Left renal cortex interstitium (tissue), 4 donors: ENCODE data around the gene CNTN5. TPM values are rescaled to one million over a fixed set of nuclear protein-coding genes. Genes with fewer than 3 reads are reported as not detected.
"Not testable (repeated sequence)": the region's sequence is repeated elsewhere in the genome, so short reads cannot be mapped to it uniquely, and the experiment has no call there.

Source experiments
- DNase-seq, 4 donors: peaks; one replicate each; pipeline ENCODE4 v3.0.0-alpha.2; 2013; ENCODE audit warnings: low read depth in 4 of 4, low spot score in 2 of 4, missing footprints in 1 of 4
- polyA plus RNA-seq, 4 donors: library from polyadenylated mRNA; unstranded; fragments of 120-200 nt; gene quantifications; one replicate each; pipeline ENCODE4 v1.2.1, GENCODE V29; 2013; ENCODE audit not compliant: insufficient read length in 4 of 4

The CNTN5 gene
- polyA plus RNA-seq, 4 donors, result 19.3 to 23.3 (median 20.7) TPM

DNA sequence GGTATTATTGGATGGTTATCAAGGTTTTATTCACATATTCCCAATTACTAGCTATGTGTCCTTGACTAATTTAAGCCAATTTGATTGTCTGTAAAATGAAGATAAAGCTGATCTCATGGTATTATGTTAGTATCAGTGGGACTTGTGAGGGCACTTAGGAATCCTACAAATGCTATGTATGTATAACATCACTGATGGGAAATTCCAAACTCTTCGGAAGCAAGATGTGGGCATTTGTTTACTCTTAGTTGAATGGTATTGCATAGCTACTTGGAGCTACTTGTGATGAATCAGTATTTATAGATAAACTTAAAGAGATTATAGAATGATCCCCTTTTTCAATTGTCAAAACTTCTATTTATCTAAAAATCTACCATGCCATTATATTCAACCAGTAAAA, 239.9 kb downstream of the CNTN5 start:
- DNase-seq, result no peak

DNA sequence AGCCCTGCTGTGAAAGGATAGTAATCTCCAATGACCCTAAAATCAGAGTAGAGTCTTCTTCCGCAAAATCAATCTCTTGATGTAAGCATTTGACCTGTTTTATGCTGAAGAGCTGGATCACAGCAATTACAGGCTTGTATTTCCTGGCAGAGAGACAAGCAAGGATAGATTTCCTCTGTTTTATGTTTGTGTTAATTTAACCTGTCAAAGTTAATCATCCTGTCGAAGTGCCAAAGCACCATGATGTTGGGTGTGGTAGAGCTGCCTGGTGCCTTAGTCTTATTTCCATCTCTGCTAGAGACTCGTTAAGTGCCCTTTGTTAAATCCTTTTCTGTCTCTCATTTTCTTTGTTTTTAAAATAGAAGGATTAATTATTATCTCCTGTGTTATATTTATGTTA, 248.1 kb downstream of the CNTN5 start:
- DNase-seq, result peak in 2 of 4 donors; percentile 8 to 11

DNA sequence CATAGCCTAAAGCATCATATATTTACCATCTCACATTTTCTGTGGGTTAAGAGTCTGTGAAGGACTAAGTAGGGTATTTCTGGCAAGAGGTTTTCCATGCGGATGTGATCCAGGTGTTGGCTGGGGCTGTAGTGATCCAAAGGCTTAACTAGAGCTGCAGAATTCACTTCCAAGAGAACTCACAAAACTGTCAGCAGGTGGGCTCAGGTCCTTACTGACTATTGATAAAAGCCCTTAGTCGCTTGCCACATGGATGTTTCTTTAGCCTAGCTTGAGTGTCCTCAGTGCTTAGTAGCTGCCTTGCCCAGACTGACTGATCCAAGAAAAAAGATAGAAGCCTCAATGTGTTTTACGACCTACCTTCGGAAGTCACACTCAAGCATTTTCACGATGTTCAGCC, 250.8 kb downstream of the CNTN5 start:
- no peak for DNase-seq

DNA sequence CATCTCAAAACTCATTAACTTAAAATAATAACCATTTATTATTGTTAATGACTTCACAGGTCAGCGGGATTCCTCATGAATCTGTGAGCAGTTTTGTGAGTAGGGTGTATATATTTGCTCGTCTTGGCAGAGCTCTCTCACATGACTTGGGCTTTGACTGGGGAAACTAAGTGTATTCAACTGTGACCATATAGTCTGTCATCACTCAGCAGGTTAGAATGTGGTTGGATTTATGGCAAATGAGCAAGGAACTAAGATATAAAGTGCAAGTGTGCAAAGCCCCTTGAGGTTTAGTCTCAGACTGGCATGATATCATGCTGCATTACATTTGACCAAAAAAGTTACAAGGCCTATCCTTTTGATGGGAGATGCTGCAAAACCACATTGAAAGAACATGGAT, 254.8 kb downstream of the CNTN5 start:
- no peak for DNase-seq

DNA sequence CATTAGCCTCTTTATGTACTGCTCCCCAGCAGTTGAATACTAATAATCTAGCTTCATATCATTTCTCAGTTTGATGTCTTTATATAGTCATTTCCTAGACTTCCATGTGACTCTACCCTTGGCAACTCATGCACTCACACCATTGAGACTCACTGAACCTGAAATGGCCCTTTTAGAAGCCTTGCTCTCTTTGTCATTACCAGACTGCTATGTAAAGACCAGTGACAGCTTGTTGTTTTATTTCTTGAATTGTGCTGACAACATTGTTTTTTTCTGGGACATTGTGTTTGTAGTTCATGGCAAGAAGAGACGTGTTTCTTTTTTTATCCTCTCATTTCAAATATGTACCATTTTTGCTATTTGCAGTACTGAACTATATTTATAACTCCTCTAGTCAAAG, 256.5 kb downstream of the CNTN5 start:
- peak in 1 of 4 donors; percentile 1 for DNase-seq

DNA sequence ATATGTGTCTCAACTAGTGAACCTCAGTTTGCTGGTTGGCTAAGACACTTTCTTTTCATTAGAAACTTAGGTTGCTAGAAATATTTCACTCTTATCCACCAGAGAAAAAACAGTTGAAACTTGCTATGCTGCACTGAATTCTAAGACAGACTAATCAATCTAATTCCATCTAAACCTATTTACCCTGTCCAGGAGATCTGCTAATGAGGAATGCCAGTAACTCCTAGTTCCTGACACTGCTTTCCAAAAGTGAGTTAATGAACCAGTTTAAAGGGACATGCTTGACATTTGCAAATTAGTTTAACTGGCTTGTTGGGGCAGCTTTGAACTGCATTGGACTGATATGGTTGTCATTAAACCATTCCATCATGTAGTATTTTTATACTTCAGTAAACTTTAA, 258.5 kb downstream of the CNTN5 start:
- DNase-seq, result no peak

DNA sequence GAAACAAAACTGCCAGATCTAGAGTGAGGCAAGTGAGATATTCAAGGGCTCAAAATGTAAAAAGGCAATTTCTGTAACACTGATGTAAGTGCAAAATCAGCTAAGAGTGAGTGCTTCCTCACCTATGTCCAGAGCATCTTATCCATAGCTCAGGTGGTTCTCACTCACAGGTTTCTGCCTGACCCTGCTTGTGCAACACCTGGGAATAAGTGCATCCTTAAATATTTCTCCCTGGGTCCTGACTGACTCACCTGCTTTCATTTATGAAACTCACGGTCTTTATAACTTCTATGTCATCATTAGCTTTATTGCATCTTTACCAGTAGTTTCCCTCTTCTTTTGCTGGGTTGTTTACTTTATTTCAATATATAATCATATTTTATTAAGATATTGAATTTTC, 260.6 kb downstream of the CNTN5 start:
- no peak for DNase-seq

DNA sequence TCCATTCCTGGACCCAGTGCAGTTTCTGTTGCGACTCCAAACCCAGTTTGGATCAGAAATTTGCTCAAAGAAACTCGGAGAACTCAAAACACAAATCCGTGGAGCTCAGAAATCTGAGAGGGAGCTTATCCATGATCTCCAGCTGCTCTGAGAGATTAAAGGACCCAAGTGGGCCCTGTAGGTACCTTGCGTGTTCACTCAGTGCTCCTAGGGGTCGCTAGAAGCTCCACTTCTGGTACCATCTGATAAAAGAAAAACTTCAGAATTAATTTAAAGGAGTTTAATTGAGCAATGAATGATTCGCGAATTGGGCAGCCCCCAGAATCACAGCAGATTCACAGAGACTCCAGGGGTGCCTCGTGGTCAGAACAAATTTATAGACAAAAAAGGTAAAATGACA, 277.2 kb downstream of the CNTN5 start:
- DNase-seq, result not testable (repeated sequence)

DNA sequence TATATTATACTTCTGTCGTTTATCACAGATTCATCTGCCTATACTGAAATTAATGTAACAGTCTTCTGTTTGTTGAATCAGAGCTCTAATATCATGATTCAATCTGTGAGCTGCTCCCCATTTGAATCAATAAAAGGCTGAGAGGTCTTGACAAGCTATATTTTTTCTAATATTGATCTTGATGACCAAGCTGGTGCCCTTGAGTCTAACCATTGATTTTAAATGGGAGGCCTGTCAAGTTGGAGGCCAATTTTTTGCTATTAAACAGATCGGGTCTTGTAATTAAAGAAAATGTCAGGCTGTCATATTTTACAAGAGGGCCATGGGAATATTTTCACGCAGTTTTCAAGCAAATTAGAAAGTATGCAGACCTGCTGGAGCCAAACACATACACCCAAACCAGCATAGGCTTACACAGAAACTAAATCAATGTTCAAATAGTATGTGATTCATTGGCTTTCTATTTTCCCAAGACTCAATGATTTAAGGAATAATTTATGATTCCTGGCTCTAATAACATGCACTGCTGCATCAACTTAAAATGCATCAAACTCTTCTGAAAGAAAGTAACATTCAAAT, 286.9 kb downstream of the CNTN5 start:
- DNase-seq, result no peak

DNA sequence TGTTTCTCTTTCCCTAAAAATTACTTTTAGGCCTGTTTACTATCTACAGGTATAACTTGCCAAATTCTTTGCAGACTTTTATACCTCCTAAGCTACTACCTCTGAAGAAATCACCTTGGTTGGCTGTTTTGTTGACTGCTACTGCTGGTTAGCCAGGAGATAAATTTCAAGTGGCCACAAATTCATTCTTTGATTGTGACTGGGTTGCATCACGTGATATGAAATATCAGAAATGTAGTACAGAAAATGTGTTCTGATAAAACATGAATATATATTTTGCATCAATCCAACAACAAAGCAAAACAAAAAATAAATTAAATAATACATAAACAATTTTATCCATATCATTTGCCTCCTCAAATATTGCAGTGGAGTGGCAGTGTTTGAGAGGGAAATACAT, 291.1 kb downstream of the CNTN5 start:
- no peak for DNase-seq

DNA sequence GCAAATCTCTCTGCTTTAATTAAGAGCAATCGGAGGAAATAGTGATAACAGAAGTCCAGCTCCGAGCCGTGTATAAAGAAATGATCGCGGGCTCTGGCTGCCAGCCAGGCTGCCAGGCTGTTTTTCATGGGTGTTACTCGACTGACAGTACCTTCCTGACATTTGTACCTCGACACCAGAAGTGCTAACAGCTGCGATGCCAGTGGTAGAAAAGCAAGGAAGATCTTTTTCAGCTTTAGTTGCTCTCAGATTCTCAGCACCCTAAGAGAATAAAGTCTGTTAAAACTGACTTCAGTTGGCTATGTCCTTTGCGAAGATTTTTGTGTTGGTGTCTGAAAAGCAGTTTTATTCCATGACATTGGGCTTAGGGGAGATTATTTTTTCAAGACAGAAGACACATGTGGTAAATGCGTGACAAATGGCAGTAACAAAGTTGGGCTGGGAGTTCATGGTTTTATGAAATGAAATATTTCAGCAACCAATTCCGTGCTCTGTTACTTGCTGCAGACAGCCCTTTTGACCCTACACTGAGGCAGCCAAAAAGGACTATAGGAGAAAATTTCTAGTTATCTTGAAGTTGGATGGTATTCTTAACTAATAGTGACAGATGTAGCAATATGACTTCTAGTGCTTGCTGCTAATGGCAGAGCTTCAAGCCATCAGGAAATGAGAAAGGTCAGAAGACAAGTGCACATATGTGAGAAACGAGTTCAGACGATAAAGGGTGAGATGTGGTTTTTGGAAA, 296.2 kb downstream of the CNTN5 start:
- no peak for DNase-seq

DNA sequence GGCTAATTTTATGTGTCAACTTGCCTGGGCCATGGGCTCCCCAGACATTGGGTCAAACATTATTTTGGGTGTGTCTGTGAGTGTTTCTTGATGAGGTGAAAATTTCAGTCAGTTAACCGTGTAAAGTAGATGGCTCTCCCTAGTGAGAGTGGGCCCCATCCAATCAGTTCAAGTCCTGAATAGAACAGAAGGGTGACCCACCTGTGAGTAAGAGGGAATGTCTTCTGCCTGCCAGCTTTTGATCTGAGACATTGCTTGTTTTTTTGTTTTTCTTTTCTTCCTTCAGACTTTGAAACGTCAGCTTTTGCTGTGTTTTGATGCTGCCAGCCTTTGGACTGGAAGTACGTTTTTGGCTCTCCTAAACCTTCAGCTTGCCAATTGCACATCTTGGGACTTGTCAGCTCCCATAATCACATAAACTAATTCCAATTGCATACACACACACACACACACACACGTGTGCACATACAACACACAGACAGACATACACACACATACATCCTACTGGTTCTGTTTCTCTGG, 300.1 kb downstream of the CNTN5 start:
- no peak for DNase-seq

DNA sequence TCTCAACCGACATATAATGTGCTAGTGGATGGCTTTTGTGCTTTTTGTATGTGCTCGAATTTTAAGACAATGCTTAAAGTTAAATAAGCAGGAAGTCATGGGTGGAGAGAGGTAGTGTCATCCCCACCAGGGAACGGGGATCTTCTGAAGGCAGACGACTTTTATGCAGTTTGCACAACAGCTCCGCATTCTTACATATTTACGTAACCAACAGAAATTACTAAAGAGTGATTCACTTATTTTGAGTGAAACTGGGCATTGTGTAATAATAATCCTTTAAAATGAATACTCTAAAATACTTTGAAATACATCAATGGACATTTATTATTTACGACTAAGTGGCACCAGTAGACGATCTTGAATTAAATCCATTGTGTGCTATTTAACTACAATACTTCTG, 305.1 kb downstream of the CNTN5 start:
- no peak for DNase-seq

DNA sequence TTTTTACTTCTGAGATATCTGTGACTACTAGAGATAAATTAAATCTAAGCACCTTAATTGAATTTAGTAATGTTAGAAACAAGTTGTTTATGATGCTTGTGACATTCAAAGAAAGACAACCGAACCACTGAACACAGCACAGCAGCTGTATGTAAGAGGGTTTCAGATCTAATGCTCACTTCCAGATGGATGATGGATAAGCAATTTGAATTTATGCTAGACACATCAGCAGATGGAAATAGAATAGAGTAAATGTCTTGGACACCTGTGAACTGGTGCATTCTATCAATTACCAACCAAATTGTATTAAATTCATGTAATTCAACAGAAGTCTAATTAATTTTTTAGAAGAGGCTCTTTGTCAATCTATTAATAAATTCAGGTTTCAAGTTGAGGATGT, 306.3 kb downstream of the CNTN5 start:
- no peak for DNase-seq

DNA sequence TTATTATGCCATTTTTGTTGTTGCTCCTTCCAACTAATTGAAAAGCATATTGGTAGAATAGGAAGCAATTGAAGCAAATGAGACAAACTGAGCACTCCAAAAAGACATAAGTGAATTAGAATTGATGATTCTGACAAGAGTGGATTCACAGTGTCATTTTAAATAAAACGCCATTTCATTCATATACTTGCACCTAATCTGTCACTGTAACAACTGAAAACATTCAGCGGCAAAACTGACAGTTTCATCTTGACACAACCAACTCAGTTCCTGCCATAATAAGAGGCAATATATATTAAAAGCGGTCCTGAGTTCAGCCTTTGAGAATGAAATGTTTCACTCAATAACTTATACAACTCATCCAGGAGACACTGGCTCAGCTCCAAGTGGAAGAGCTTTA, 306.8 kb downstream of the CNTN5 start:
- no peak for DNase-seq

DNA sequence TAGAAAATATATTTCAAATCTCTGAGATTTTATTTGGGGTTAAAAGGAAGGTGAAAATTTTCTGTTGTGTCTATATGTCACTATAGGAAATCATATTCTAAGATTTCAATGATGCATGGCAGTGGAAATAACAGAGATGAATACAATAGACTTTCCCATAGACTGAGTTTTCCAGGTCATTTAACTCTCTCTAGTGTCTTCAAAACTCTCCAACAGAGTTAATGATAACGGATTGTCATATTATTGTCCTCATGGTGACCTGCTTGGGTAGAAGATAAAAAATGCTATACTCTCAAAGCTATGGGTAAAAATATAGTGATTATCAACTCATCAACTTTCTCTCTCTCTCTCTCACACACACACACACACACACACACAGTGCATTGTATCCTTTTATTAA, 312.9 kb downstream of the CNTN5 start:
- DNase-seq, result no peak

DNA sequence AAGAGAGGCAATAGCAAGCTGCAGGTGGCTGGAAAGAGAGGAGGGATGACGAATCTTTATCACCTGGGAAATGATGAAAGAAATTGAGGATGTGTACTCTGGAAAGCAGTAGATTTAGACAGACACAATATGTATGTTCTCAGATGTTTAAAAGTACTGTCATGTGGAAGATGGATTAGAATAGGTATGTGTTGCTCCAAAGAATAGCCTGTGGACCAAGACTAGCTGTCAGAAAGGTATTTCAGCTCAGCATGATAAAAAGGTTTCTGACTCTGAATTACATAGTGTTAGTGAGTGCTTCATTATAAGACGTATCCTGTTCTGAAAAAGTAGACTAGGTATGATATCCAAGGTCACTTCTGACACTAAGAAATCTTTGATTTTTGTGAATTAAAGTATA, 322.4 kb downstream of the CNTN5 start:
- no peak for DNase-seq

DNA sequence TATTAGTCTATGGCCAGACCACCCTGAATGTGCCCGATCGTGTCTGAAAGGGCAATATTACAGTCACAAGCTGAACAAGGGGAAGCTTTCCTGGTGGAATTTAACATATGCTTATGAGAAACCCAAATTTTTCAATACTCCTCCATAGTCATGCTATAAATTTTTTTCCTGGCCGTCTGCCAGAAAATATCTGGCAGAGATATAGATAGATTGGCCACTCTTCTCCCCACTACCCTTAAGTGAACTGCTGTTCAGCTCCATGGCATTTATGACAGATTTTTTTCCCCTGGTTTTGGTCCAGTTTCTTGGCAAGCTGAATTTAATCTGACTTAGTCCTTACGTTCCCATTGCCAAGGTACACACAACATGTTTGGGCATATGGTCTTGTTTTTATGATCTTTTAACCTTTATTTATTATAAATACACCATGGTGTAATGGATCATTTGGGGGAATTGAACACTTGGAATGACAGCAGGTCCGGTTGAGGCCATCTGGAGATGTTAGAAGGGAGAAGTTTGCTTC, 328.5 kb downstream of the CNTN5 start:
- DNase-seq, result no peak

DNA sequence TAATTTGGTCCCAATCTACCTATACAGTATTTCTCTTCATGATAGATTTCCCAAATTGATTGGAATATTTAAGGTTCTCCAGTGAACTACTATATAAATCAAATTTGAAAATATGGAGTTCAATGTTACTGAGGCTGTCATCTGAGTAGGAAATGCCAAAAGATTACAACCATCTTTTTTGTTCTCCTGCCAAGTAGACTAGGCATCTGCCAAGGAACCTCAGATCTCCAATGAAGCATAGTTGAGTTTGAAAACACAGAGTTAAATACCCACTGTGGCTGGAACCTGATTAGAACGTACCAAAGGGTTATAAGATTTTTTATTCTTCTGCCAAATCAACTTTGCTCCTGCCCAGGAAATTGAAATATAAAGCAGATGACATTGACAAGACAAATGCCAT, 330.9 kb downstream of the CNTN5 start:
- no peak for DNase-seq

DNA sequence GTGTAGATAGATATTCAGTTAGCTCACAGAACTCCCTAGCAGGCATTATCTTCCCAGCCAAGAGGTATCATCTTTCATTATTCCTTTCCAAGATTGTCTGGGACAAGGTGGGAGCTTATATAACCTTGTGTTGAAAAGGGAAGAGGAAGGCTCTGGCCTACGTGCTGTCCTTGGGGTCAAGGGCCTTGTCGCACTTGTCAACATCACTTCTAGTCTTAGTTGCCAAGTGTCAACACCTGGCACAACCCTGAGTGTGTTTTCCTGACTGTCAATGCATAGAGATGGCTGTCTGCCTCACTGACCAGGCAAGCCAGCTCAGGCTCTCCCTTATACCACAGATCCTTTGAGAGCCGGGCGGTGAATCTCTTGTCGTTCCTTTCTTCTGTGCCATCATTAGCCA, 331.9 kb downstream of the CNTN5 start:
- no peak for DNase-seq

DNA sequence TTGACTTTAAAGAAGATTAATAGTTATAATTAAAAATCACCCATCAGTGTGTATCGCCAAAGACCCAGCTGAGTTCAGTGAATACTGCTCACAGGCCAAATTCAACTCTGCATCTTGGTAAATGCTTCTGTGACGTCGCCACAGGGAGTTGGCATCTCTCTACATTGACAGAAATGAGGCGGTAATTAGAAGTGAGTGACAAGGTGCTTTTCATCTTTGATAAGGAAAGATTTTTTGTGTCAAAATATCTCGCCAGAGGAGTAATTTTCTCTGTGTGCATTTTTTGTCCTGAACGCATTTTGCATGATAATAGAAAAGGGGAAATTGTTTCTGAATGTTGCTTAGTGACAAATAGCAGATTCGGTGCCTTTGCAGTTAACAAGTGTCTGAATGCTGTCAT, 345.8 kb downstream of the CNTN5 start:
- no peak for DNase-seq

DNA sequence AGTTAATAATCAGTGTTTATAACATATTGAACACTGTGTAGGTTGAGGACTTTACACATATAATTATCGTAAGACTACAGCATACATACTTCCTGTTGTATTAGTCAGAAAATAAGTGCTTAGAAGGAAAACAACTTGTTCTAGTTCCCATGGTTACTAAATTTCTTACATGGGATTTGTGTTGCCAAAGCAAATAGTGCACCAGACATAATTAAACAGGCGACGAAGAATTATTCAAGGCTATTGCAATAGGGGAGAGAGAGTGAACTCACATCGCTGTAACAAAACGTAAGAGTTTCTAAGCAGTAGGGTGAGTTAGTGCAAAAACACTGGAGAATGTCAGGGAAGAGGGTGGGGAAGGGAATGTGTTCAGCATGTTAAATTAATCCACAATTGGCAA, 347.8 kb downstream of the CNTN5 start:
- DNase-seq, result no peak
